Activated naive CD8-positive, alpha-beta T cell treated with anti-CD3 and anti-CD28 coated beads, Interleukin-2, amount 50 U/mL, for 24 hours (primary cell): Measurements from ENCODE around the gene CEBPG.

Experiments
- ATAC-seq: fragments of 150-1000 bp; cut with Tn5 transposase; one replicate; pipeline ENCODE4 v1.10.0; 2021
- DNase-seq: peaks from one replicate; pipeline ENCODE4 v3.0.0; 2021
- H3K27ac Mint-ChIP-seq: one replicate; pipeline ENCODE4 v1.8.0; 2021; ENCODE audit warnings: mild to moderate bottlenecking, mixed read lengths
- H3K27me3 Mint-ChIP-seq: one replicate; pipeline ENCODE4 v1.8.0; 2021; ENCODE audit warnings: mixed read lengths
- H3K36me3 Mint-ChIP-seq: one replicate; pipeline ENCODE4 v1.8.0; 2021; ENCODE audit warnings: low read depth, mixed read lengths
- H3K4me1 Mint-ChIP-seq: one replicate; pipeline ENCODE4 v1.8.0; 2021; ENCODE audit warnings: mixed read lengths
- H3K4me3 Mint-ChIP-seq: one replicate; pipeline ENCODE4 v1.8.0; 2021; ENCODE audit warnings: mild to moderate bottlenecking, moderate library complexity, mixed read lengths
- H3K9me3 Mint-ChIP-seq: one replicate; pipeline ENCODE4 v1.8.0; 2021; ENCODE audit warnings: mixed read lengths

The CEBPG gene

DNA sequence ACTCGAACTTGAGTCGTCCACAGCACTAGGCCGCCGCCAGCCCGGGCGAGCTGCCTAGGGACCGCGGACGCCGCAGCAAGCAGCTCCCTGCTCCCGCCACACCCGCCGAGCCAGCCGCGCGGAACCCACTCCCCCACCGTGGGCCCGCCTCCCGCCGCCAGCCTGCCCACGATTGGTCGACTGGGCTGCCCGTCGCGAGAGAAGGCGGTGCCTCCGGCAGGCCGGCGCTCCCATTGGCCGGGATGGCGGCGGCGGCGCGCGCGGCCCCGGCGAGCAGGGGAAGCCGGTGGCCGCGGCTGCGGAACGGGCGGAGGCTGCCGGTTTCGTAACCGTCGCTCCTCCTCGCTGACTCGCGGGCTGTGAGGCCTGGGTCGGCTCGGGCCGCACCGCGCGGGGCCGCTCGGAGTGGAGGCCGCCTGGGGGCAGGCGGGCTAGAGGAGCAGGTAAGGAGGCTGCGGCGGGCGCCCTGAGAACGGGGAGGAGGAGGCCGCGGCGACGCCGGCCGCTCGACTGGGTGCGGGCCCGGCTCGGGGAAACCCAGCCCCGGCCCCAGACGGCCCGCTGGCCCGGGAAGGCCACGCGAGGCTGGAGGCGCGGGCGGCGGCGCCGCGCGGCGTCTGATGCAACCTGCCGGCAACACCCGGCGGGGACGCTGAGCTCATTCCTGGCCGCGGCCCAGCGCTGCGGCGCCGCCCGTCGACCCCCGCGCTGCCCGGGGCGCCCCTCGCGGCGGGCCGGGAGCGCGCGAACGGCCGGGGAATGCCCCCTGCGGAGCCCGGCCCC lies at the start of gene CEBPG:
Gene CEBPG, plus strand, starts transcription at position 257 of the 783 bp plus-strand sequence. CDS start 5,531 bp downstream, outside the sequence.
- peak within 1 kb of the TSS; percentile 92 for H3K27ac Mint-ChIP-seq
- ATAC-seq (peak; percentile 95), DNase-seq (peak; percentile 96)
- peaks cover 11% of the 10 kb centered on the region for H3K36me3 Mint-ChIP-seq
- peak within 1 kb of the TSS; percentile 98 for H3K4me3 Mint-ChIP-seq
- H3K27me3 Mint-ChIP-seq: no peaks in the 10 kb centered on the region
- no peaks in the 10 kb centered on the region for H3K9me3 Mint-ChIP-seq
- H3K4me1 Mint-ChIP-seq: peaks cover 50% of the 10 kb centered on the region

- Mint-ChIP-seq H3K27me3 (peaks cover 13% of the 10 kb centered on the region), H3K36me3 (no peaks in the 10 kb centered on the region), H3K4me3 (no peak overlapping the region), H3K4me1 (no peaks in the 10 kb centered on the region), H3K9me3 (peaks cover 20% of the 10 kb centered on the region), H3K27ac (no peak overlapping the region)
- no peak for ATAC-seq
- no peak for DNase-seq
Observed at GRCh38 chr19:33324628-33325027, 48.9 kb upstream of the CEBPG start.

- no peak overlapping the region for H3K4me3 Mint-ChIP-seq
- H3K4me1 Mint-ChIP-seq: no peaks in the 10 kb centered on the region
- peaks cover 11% of the 10 kb centered on the region for H3K27me3 Mint-ChIP-seq
- peaks cover 11% of the 10 kb centered on the region for H3K9me3 Mint-ChIP-seq
- no peak overlapping the region for H3K27ac Mint-ChIP-seq
- no peak for DNase-seq
- no peaks in the 10 kb centered on the region for H3K36me3 Mint-ChIP-seq
- ATAC-seq: no peak
Observed at GRCh38 chr19:33325920-33326319, 47.6 kb upstream of the CEBPG start.

DNA sequence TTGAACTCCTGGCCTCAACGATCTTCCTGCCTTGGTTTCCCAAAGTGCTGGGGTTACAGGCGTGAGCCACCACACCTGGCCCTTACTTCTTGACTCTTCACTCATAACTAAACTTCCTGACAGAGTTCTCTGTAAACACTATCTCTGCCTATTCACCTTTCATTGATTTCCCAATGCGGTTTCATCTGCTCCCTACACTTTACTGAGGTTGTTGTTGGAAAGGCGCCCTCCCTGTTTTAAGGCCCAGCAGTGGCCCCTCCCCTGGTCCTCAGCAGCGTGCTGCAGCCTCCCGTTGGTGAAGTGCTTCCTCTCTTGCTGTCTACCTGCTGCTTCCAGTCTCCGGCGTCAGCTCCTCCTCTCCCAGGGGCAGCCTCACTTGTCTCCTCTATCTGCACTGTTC lies 44.4 kb upstream of the CEBPG start:
- Mint-ChIP-seq H3K9me3 (no peaks in the 10 kb centered on the region), H3K27ac (no peak overlapping the region), H3K27me3 (peaks cover 11% of the 10 kb centered on the region), H3K36me3 (no peaks in the 10 kb centered on the region), H3K4me1 (no peaks in the 10 kb centered on the region), H3K4me3 (no peak overlapping the region)
- DNase-seq: no peak
- ATAC-seq: no peak

- H3K9me3 Mint-ChIP-seq: no peaks in the 10 kb centered on the region
- no peaks in the 10 kb centered on the region for H3K4me1 Mint-ChIP-seq
- H3K36me3 Mint-ChIP-seq: no peaks in the 10 kb centered on the region
- no peak overlapping the region for H3K27ac Mint-ChIP-seq
- no peak for DNase-seq
- H3K4me3 Mint-ChIP-seq: no peak overlapping the region
- peaks cover 11% of the 10 kb centered on the region for H3K27me3 Mint-ChIP-seq
- ATAC-seq: no peak
Observed at GRCh38 chr19:33329736-33330135, 43.8 kb upstream of the CEBPG start.

GRCh38 chr19:33332248-33332647 lies 41.3 kb upstream of the CEBPG start:
- H3K4me1 Mint-ChIP-seq: no peaks in the 10 kb centered on the region
- DNase-seq (no peak), ATAC-seq (no peak)
- no peaks in the 10 kb centered on the region for H3K36me3 Mint-ChIP-seq
- no peaks in the 10 kb centered on the region for H3K9me3 Mint-ChIP-seq
- no peak overlapping the region for H3K4me3 Mint-ChIP-seq
- no peak overlapping the region for H3K27ac Mint-ChIP-seq
- H3K27me3 Mint-ChIP-seq: peaks cover 11% of the 10 kb centered on the region

DNA sequence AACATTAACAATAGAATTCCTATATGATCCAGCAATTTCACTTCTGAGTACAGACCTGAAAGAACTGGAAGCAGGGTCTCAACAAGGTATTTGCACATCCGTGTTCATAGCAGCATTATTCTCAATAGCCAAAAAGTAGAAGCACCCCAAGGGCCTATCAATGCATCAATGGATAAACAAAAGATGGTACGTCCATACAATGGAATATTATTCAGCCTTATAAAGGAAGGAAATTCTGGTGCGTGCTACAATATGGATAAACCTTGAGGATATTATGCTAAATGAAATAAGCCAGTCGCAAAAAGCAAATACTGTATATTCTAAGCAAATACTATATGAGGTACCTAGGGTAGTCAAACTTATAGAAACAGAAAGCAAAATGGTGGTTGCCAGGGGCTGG lies 40.4 kb upstream of the CEBPG start:
- Mint-ChIP-seq H3K27me3 (peaks cover 14% of the 10 kb centered on the region), H3K4me3 (no peak overlapping the region), H3K4me1 (no peaks in the 10 kb centered on the region), H3K36me3 (no peaks in the 10 kb centered on the region), H3K27ac (no peak overlapping the region), H3K9me3 (no peaks in the 10 kb centered on the region)
- DNase-seq (no peak), ATAC-seq (no peak)

DNA sequence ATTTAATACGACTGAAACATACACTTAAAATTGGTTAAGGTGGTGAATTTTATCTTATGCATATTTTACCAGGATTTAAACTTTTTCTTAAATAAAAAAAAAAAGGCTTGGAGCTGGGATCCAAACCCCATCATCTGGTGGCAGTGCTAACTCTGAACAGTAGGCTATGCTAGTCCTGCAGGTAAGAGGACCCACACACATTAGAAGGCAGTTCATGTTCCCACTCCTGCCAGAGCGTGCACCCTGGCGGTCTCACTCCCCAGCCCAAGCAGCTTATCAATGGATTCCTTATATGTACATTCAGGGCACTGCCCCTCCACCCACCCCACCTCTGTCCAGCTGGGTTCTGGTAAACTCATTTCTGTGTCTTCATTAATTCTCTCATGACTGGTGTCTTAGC lies 39.9 kb upstream of the CEBPG start:
- no peak overlapping the region for H3K27ac Mint-ChIP-seq

GRCh38 chr19:33334271-33334670 lies 39.2 kb upstream of the CEBPG start:
- DNase-seq (no peak), ATAC-seq (no peak)
- Mint-ChIP-seq H3K27me3 (peaks cover 15% of the 10 kb centered on the region), H3K4me3 (no peak overlapping the region), H3K36me3 (no peaks in the 10 kb centered on the region), H3K9me3 (no peaks in the 10 kb centered on the region), H3K4me1 (no peaks in the 10 kb centered on the region), H3K27ac (no peak overlapping the region)

More for the DNA sequence above, 39.9 kb upstream of the CEBPG start:
- DNase-seq (no peak), ATAC-seq (no peak)
- H3K4me1 Mint-ChIP-seq: no peaks in the 10 kb centered on the region
- peaks cover 12% of the 10 kb centered on the region for H3K27me3 Mint-ChIP-seq
- H3K4me3 Mint-ChIP-seq: no peak overlapping the region
- H3K9me3 Mint-ChIP-seq: no peaks in the 10 kb centered on the region
- H3K36me3 Mint-ChIP-seq: no peaks in the 10 kb centered on the region

GRCh38 chr19:33335446-33335845 lies 38.1 kb upstream of the CEBPG start:
- no peak for DNase-seq
- Mint-ChIP-seq H3K27ac (no peak overlapping the region), H3K9me3 (no peaks in the 10 kb centered on the region), H3K4me1 (no peaks in the 10 kb centered on the region), H3K27me3 (peaks cover 13% of the 10 kb centered on the region), H3K4me3 (no peak overlapping the region), H3K36me3 (no peaks in the 10 kb centered on the region)
- no peak for ATAC-seq

DNA sequence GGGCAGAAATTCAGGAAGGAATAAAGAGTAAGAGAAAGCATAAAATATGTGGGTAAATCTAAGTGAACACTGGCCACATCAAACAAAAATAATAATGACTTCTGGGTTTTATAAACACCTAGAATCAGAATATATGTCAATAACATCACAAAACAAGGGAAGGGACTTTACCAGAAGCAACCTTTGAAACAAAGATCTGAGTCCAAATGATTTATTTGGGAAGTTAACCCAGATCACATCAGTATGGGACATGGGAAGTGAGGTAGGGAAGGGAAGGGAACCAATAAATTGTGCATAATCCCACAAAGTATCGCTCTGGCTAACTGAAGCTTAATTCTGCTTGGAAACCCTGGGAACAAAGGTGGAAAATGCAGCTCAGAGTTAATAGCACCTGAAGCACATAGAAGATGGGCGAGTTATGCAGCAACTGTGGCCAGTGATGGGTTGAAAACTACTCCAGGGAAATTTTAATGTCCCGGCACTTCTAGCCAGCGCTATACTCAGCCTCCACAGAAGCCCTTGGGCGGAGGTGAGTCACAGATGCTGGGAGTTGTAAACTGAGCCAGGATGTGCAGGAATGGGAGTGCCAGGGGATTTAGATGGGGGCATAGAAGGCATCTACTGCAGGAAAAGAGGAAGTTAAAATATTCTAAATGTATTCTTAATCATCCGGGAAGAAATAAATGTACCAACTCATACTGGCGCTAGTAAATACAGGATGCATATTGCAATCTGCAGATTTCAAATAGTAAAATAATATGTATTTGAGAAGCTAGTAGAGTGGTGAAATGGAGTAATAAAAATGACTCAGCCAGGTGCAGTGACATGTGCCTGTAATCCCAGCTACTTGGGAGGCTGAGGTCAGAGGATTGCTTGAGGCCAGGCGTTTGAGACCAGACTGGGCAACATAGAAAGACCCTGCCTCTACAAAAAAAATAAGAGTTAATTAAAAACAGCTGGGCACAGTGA lies 34.2 kb upstream of the CEBPG start:
- no peak overlapping the region for H3K27ac Mint-ChIP-seq
- DNase-seq (no peak), ATAC-seq (no peak)
- no peaks in the 10 kb centered on the region for H3K4me1 Mint-ChIP-seq
- H3K4me3 Mint-ChIP-seq: no peak overlapping the region
- no peaks in the 10 kb centered on the region for H3K36me3 Mint-ChIP-seq
- H3K9me3 Mint-ChIP-seq: no peaks in the 10 kb centered on the region
- H3K27me3 Mint-ChIP-seq: peaks cover 39% of the 10 kb centered on the region

- H3K4me3 Mint-ChIP-seq: no peak overlapping the region
- H3K36me3 Mint-ChIP-seq: no peaks in the 10 kb centered on the region
- DNase-seq: no peak
- H3K9me3 Mint-ChIP-seq: no peaks in the 10 kb centered on the region
- no peaks in the 10 kb centered on the region for H3K4me1 Mint-ChIP-seq
- H3K27me3 Mint-ChIP-seq: peaks cover 49% of the 10 kb centered on the region
- no peak for ATAC-seq
- H3K27ac Mint-ChIP-seq: no peak overlapping the region
Observed at GRCh38 chr19:33340991-33341390, 32.5 kb upstream of the CEBPG start.

DNA sequence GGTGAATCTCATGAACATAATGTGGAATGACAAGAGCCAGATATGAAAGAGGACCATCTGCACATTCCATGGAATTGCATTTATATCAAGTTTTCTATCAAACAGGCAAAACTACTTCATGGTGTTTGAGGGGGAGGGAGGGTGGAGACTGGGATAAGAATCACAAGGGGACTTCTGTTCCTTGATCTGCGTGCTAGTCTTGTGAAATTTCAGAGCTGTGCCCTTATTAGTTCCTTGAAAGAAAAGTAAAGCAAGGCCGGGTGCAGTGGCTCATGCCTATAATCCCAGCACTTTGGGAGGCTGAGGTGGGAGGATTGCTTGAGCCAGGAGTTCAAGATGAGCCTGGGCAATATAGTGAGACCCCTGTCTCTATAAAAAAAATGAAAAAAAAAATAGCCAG lies 30.2 kb upstream of the CEBPG start:
- Mint-ChIP-seq H3K27ac (no peak overlapping the region), H3K4me3 (no peak overlapping the region), H3K9me3 (no peaks in the 10 kb centered on the region), H3K27me3 (peaks cover 56% of the 10 kb centered on the region), H3K36me3 (no peaks in the 10 kb centered on the region), H3K4me1 (no peaks in the 10 kb centered on the region)
- DNase-seq: no peak
- ATAC-seq: no peak

DNA sequence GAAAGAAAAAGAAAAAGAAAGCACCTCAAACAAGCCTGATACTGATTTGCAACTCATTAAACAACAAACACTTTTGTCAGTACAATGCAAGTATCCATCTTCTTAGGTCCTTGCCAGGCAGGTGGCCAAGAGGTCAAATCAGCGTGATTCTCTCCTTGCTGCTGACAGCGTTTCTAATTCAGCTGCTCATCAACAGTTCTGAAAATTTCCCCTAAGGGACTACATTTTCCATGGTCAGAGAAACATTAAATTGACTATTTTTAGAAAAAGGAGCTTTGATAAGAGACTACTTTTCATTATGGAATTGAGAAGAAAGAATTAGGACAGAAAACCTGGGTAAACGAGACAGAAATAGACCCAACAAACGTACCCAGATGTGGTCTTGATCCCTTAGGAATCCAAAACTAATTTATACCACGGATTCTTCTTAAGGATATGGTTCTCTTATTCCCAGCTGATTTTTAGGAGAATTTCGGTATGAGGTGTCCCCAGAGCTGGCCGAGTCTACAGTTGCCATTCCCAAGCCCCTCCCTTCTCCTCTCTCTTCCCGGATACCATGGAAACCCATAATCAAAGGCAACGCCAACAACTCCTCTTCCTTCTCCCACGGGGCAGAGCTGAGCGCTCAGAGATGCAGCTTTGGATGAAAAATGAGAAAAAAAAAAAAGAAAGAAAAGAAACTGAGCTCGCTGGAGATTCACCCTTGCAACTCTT lies 29.5 kb upstream of the CEBPG start:
- no peak for DNase-seq
- H3K4me3 Mint-ChIP-seq: no peak overlapping the region
- no peak overlapping the region for H3K27ac Mint-ChIP-seq
- H3K4me1 Mint-ChIP-seq: no peaks in the 10 kb centered on the region
- peaks cover 54% of the 10 kb centered on the region for H3K27me3 Mint-ChIP-seq
- no peaks in the 10 kb centered on the region for H3K9me3 Mint-ChIP-seq
- ATAC-seq: no peak
- H3K36me3 Mint-ChIP-seq: no peaks in the 10 kb centered on the region
